Immature natural killer cell (primary cell): Measurements from ENCODE around the gene RPL37A. TPM values are rescaled to one million over a fixed set of nuclear protein-coding genes. Genes with fewer than 3 reads are reported as not detected.

Experiments
- DNase-seq, 3 donors: peaks; one replicate each; pipeline ENCODE4 v3.0.0; 2022; ENCODE audit warnings: mixed read lengths in 1 of 3
- H3K27ac Mint-ChIP-seq, 6 donors: one replicate each; pipeline ENCODE4 v1.8.0; 2020; ENCODE audit warnings: mixed read lengths in 6 of 6, mild to moderate bottlenecking in 5 of 6, inconsistent platforms in 4 of 6, moderate library complexity in 3 of 6
- H3K27me3 Mint-ChIP-seq, 3 donors: one replicate each; pipeline ENCODE4 v1.8.0; 2020 to 2021; ENCODE audit warnings: low read depth in 3 of 3, mild to moderate bottlenecking in 3 of 3, mixed read lengths in 3 of 3, moderate library complexity in 3 of 3, inconsistent platforms in 1 of 3
- H3K36me3 Mint-ChIP-seq, 3 donors: one replicate each; pipeline ENCODE4 v1.8.0; 2020; ENCODE audit warnings: mixed read lengths in 3 of 3, inconsistent platforms in 2 of 3, mild to moderate bottlenecking in 2 of 3
- H3K4me1 Mint-ChIP-seq, 2 donors: one replicate each; pipeline ENCODE4 v1.8.0; 2020; ENCODE audit warnings: inconsistent platforms in 2 of 2, mild to moderate bottlenecking in 2 of 2, mixed read lengths in 2 of 2, moderate library complexity in 1 of 2
- H3K4me3 Mint-ChIP-seq, 5 donors: one replicate each; pipeline ENCODE4 v1.8.0; 2020; ENCODE audit warnings: mild to moderate bottlenecking in 5 of 5, mixed read lengths in 5 of 5, inconsistent platforms in 3 of 5, moderate library complexity in 3 of 5
- H3K9me3 Mint-ChIP-seq, 6 donors: one replicate each; pipeline ENCODE4 v1.8.0; 2020; ENCODE audit warnings: mild to moderate bottlenecking in 6 of 6, mixed read lengths in 6 of 6, inconsistent platforms in 4 of 6, moderate library complexity in 3 of 6
- polyA plus RNA-seq, 3 donors: library from polyadenylated mRNA; unstranded; fragments of 300-500 nt; fragmentation: Illumina TruSeq; gene quantifications; one replicate each; pipeline ENCODE4 v1.2.3, GENCODE V29; 2021

RPL37A gene
- polyA plus RNA-seq, 3 donors from 2014 or later = 866 to 2,929 (median 2,010) TPM

- Mint-ChIP-seq H3K9me3 (peaks cover 0 to 2% (median 0%) of the 10 kb centered on the region in 6 donors), H3K4me3 (no peak overlapping the region), H3K27ac (no peak overlapping the region), H3K4me1 (peaks cover 33 to 35% of the 10 kb centered on the region in 2 donors), H3K27me3 (peaks cover 3 to 8% (median 5%) of the 10 kb centered on the region in 3 donors), H3K36me3 (peaks cover 4 to 17% (median 13%) of the 10 kb centered on the region in 3 donors)
- DNase-seq = no peak
Measured at GRCh38 chr2:216495656-216496055, 3.0 kb upstream of the RPL37A start.

- H3K4me1 Mint-ChIP-seq = peaks cover 43 to 49% of the 10 kb centered on the region in 2 donors
- peaks cover 11 to 28% (median 26%) of the 10 kb centered on the region in 3 donors for H3K36me3 Mint-ChIP-seq
- no peaks in the 10 kb centered on the region for H3K9me3 Mint-ChIP-seq
- H3K27ac Mint-ChIP-seq = peak overlapping the region; percentile 93 to 96 (median 95)
- DNase-seq = no peak
- peak overlapping the region; percentile 94 to 99 (median 99) for H3K4me3 Mint-ChIP-seq
- peaks cover 3 to 6% (median 5%) of the 10 kb centered on the region in 3 donors for H3K27me3 Mint-ChIP-seq
Measured at GRCh38 chr2:216497382-216498069, 1.1 kb upstream of the RPL37A start.

GRCh38 chr2:216498070-216498378 is 620 bp upstream of the RPL37A start:
- peaks cover 3 to 6% (median 5%) of the 10 kb centered on the region in 3 donors for H3K27me3 Mint-ChIP-seq
- H3K36me3 Mint-ChIP-seq = peaks cover 11 to 32% (median 31%) of the 10 kb centered on the region in 3 donors
- no peaks in the 10 kb centered on the region for H3K9me3 Mint-ChIP-seq
- H3K27ac Mint-ChIP-seq = peak overlapping the region; percentile 93 to 96 (median 95)
- DNase-seq = no peak
- H3K4me1 Mint-ChIP-seq = peaks cover 45 to 53% of the 10 kb centered on the region in 2 donors
- peak overlapping the region; percentile 94 to 99 (median 99) for H3K4me3 Mint-ChIP-seq

- Mint-ChIP-seq H3K27ac (peak overlapping the region; percentile 93 to 96 (median 95)), H3K4me1 (peaks cover 48 to 62% of the 10 kb centered on the region in 2 donors), H3K4me3 (peak overlapping the region; percentile 94 to 99 (median 99)), H3K36me3 (peaks cover 7 to 40% (median 32%) of the 10 kb centered on the region in 3 donors), H3K9me3 (no peaks in the 10 kb centered on the region), H3K27me3 (peaks cover 3 to 6% (median 5%) of the 10 kb centered on the region in 3 donors)
- DNase-seq = no peak
Measured at GRCh38 chr2:216499641-216500218, 1.1 kb downstream of the RPL37A start.

- H3K4me3 Mint-ChIP-seq = peak overlapping the region; percentile 94 to 99 (median 99)
- H3K9me3 Mint-ChIP-seq = no peaks in the 10 kb centered on the region
- peaks cover 7 to 44% (median 32%) of the 10 kb centered on the region in 3 donors for H3K36me3 Mint-ChIP-seq
- peak overlapping the region in 5 of 6 donors; percentile 93 to 96 (median 95) for H3K27ac Mint-ChIP-seq
- DNase-seq = no peak
- peaks cover 48 to 62% of the 10 kb centered on the region in 2 donors for H3K4me1 Mint-ChIP-seq
- H3K27me3 Mint-ChIP-seq = peaks cover 3 to 6% (median 5%) of the 10 kb centered on the region in 3 donors
Measured at GRCh38 chr2:216500572-216500971, 1.9 kb downstream of the RPL37A start.

GRCh38 chr2:216501854-216502253 is 3.2 kb downstream of the RPL37A start:
- H3K9me3 Mint-ChIP-seq = no peaks in the 10 kb centered on the region
- H3K27me3 Mint-ChIP-seq = peaks cover 3 to 6% (median 4%) of the 10 kb centered on the region in 3 donors
- DNase-seq = no peak
- H3K4me1 Mint-ChIP-seq = peaks cover 52 to 69% of the 10 kb centered on the region in 2 donors
- peaks cover 11 to 50% (median 32%) of the 10 kb centered on the region in 3 donors for H3K36me3 Mint-ChIP-seq
- no peak overlapping the region for H3K27ac Mint-ChIP-seq
- no peak overlapping the region for H3K4me3 Mint-ChIP-seq

GRCh38 chr2:216502381-216503158 is 3.9 kb downstream of the RPL37A start:
- Mint-ChIP-seq H3K4me1 (peaks cover 48 to 65% of the 10 kb centered on the region in 2 donors), H3K36me3 (peaks cover 13 to 50% (median 32%) of the 10 kb centered on the region in 3 donors), H3K27me3 (peaks cover 3 to 6% (median 4%) of the 10 kb centered on the region in 3 donors), H3K27ac (peak overlapping the region in 2 of 6 donors; percentile 41 to 55), H3K9me3 (no peaks in the 10 kb centered on the region), H3K4me3 (no peak overlapping the region)
- DNase-seq = no peak

- H3K27me3 Mint-ChIP-seq = peaks cover 3 to 6% (median 4%) of the 10 kb centered on the region in 3 donors
- no peak for DNase-seq
- peaks cover 15 to 50% (median 32%) of the 10 kb centered on the region in 3 donors for H3K36me3 Mint-ChIP-seq
- H3K4me1 Mint-ChIP-seq = peaks cover 42 to 58% of the 10 kb centered on the region in 2 donors
- no peaks in the 10 kb centered on the region for H3K9me3 Mint-ChIP-seq
- no peak overlapping the region for H3K4me3 Mint-ChIP-seq
- no peak overlapping the region for H3K27ac Mint-ChIP-seq
Measured at GRCh38 chr2:216503159-216503629, 4.5 kb downstream of the RPL37A start.

GRCh38 chr2:216503697-216504375 is 5.2 kb downstream of the RPL37A start:
- Mint-ChIP-seq H3K9me3 (no peaks in the 10 kb centered on the region), H3K27ac (peak overlapping the region in 4 of 6 donors; percentile 16 to 72 (median 46)), H3K4me3 (no peak overlapping the region), H3K27me3 (peaks cover 0 to 6% (median 3%) of the 10 kb centered on the region in 3 donors), H3K36me3 (peaks cover 15 to 50% (median 32%) of the 10 kb centered on the region in 3 donors), H3K4me1 (peaks cover 36 to 52% of the 10 kb centered on the region in 2 donors)
- no peak for DNase-seq

- peaks cover 15 to 50% (median 27%) of the 10 kb centered on the region in 3 donors for H3K36me3 Mint-ChIP-seq
- H3K4me3 Mint-ChIP-seq = no peak overlapping the region
Measured at GRCh38 chr2:216504376-216504762, 5.7 kb downstream of the RPL37A start.

GRCh38 chr2:216505133-216506106 is 6.8 kb downstream of the RPL37A start:
- no peak overlapping the region for H3K4me3 Mint-ChIP-seq
- H3K36me3 Mint-ChIP-seq = peaks cover 15 to 40% (median 17%) of the 10 kb centered on the region in 3 donors
- H3K4me1 Mint-ChIP-seq = peaks cover 21 to 36% of the 10 kb centered on the region in 2 donors
- no peak for DNase-seq
- no peaks in the 10 kb centered on the region for H3K27me3 Mint-ChIP-seq
- H3K27ac Mint-ChIP-seq = peak overlapping the region in 3 of 6 donors; percentile 46 to 77 (median 71)
- H3K9me3 Mint-ChIP-seq = no peaks in the 10 kb centered on the region

More at GRCh38 chr2:216504376-216504762, 5.7 kb downstream of the RPL37A start:
- no peaks in the 10 kb centered on the region for H3K9me3 Mint-ChIP-seq
- H3K27ac Mint-ChIP-seq = peak overlapping the region in 3 of 6 donors; percentile 16 to 72 (median 65)
- H3K27me3 Mint-ChIP-seq = peaks cover 0 to 3% (median under 1%) of the 10 kb centered on the region in 3 donors
- DNase-seq = no peak
- peaks cover 32 to 47% of the 10 kb centered on the region in 2 donors for H3K4me1 Mint-ChIP-seq
